HG03432 (cell line): ENCODE data around the gene NCR2.

Experiments used
- ATAC-seq: cut with Tn5 transposase; IDR thresholded peaks from one replicate; pipeline ENCODE4 v1.9.1; 2021; ENCODE audit warnings: mild to moderate bottlenecking, moderate library complexity; ENCODE audit not compliant: unreplicated experiment

NCR2 gene

GRCh38 chr6:41356825-41357224 lies 21.4 kb downstream of the NCR2 start:
- ATAC-seq: no peak

- no peak for ATAC-seq
Observed at GRCh38 chr6:41358503-41358902, 23.1 kb downstream of the NCR2 start.

- ATAC-seq: no peak
Observed at GRCh38 chr6:41359617-41360313, 24.4 kb downstream of the NCR2 start.

- ATAC-seq: no peak
Observed at GRCh38 chr6:41360314-41360685, 24.9 kb downstream of the NCR2 start.

GRCh38 chr6:41366150-41366549 lies 30.7 kb downstream of the NCR2 start:
- no peak for ATAC-seq

GRCh38 chr6:41367061-41367460 lies 31.7 kb downstream of the NCR2 start:
- ATAC-seq: no peak

GRCh38 chr6:41367700-41368099 lies 32.3 kb downstream of the NCR2 start:
- ATAC-seq: no peak

GRCh38 chr6:41370488-41371111 lies 35.2 kb downstream of the NCR2 start:
- ATAC-seq: no peak

- no peak for ATAC-seq
Observed at GRCh38 chr6:41371461-41371991, 36.1 kb downstream of the NCR2 start.

GRCh38 chr6:41371992-41372831 lies 36.8 kb downstream of the NCR2 start:
- no peak for ATAC-seq

- ATAC-seq: no peak
Observed at GRCh38 chr6:41372832-41373626, 37.6 kb downstream of the NCR2 start.

- ATAC-seq: no peak
Observed at GRCh38 chr6:41373627-41373918, 38.2 kb downstream of the NCR2 start.

GRCh38 chr6:41373919-41374617 lies 38.7 kb downstream of the NCR2 start:
- ATAC-seq: no peak

- no peak for ATAC-seq
Observed at GRCh38 chr6:41374618-41375590, 39.5 kb downstream of the NCR2 start.

GRCh38 chr6:41375598-41376151 lies 40.3 kb downstream of the NCR2 start:
- no peak for ATAC-seq

- ATAC-seq: no peak
Observed at GRCh38 chr6:41376176-41376575, 40.8 kb downstream of the NCR2 start.

GRCh38 chr6:41377071-41377470 lies 41.7 kb downstream of the NCR2 start:
- ATAC-seq: no peak

- ATAC-seq: no peak
Observed at GRCh38 chr6:41379306-41379705, 43.9 kb downstream of the NCR2 start.

- ATAC-seq: no peak
Observed at GRCh38 chr6:41386594-41386993, 51.2 kb downstream of the NCR2 start.
